OCI-LY7 (cell line): ENCODE data around the gene MACO1. TPM values are rescaled to one million over a fixed set of nuclear protein-coding genes. Genes with fewer than 3 reads are reported as not detected.

ENCODE experiments used
- BruUV-seq: library from RNA; stranded (reverse); fragments of 400-500 nt; replicated peaks from 2 replicates; lab custom pipeline; 2021; lab: Mats Ljungman, UMichigan
- CTCF ChIA-PET: fragments of 300-600 bp; sonication (Branson Sonifier 250); formaldehyde crosslinking; loops from one replicate; lab custom pipeline; 2022; ENCODE audit warnings: antibody characterized with exemption; ENCODE audit not compliant: unreplicated experiment; lab: Charles Lee
- POLR2A ChIA-PET: fragments of 300-600 bp; sonication (Branson Sonifier 250); formaldehyde crosslinking; loops from one replicate; lab custom pipeline; 2022; ENCODE audit warnings: antibody characterized with exemption; lab: Charles Lee
- DNase-seq: peaks from one replicate; pipeline ENCODE4 v3.0.0-alpha.2; 2015; ENCODE audit warnings: low spot score
- H2AFZ ChIP-seq: fragments of 200-600 bp; sonication (generic), shearing (Covaris generic); 2 replicates; pipeline ENCODE4 v1.6.1; 2014; ENCODE audit warnings: mild to moderate bottlenecking, antibody characterized with exemption, low read length, moderate library complexity
- H3K27ac ChIP-seq: fragments of 200-600 bp; sonication (generic); 2 replicates; pipeline ENCODE4 v1.5.1; 2014; ENCODE audit warnings: mixed run types, low read depth, mild to moderate bottlenecking, moderate library complexity, low read length, inconsistent platforms; ENCODE audit not compliant: poor library complexity, severe bottlenecking
- H3K36me3 ChIP-seq: fragments of 200-600 bp; sonication (generic); 2 replicates; pipeline ENCODE4 v1.6.1; 2014; ENCODE audit warnings: mild to moderate bottlenecking, antibody characterized with exemption, low read length, moderate library complexity, mixed read lengths; ENCODE audit not compliant: insufficient read depth
- H3K4me1 ChIP-seq: fragments of 200-600 bp; sonication (generic); 2 replicates; pipeline ENCODE4 v1.5.1; 2014; ENCODE audit warnings: mild to moderate bottlenecking, low read length; ENCODE audit not compliant: insufficient read depth, poor library complexity, severe bottlenecking
- H3K4me2 ChIP-seq: fragments of 200-600 bp; sonication (generic); 2 replicates; pipeline ENCODE4 v1.6.1; 2014; ENCODE audit warnings: mild to moderate bottlenecking, low read length
- H3K4me3 ChIP-seq: fragments of 200-600 bp; sonication (generic); 2 replicates; pipeline ENCODE4 v1.5.1; 2014; ENCODE audit warnings: mild to moderate bottlenecking, low read depth, low read length; ENCODE audit not compliant: poor library complexity, severe bottlenecking
- H3K79me2 ChIP-seq: fragments of 200-600 bp; sonication (generic); 2 replicates; pipeline ENCODE4 v1.6.1; 2016; ENCODE audit warnings: low read depth, mild to moderate bottlenecking, low read length, moderate library complexity, mixed read lengths; ENCODE audit not compliant: insufficient read depth
- H3K9me2 ChIP-seq: fragments of 200-600 bp; sonication (generic); 2 replicates; pipeline ENCODE4 v1.6.1; 2016; ENCODE audit warnings: mild to moderate bottlenecking, low read length, mixed read lengths; ENCODE audit not compliant: insufficient read depth
- H3K9me3 ChIP-seq: fragments of 200-600 bp; sonication (generic); 2 replicates; pipeline ENCODE4 v1.6.1; 2014; ENCODE audit warnings: mild to moderate bottlenecking, mixed run types, low read length, mixed read lengths
- H4K20me1 ChIP-seq: fragments of 200-600 bp; sonication (generic); 2 replicates; pipeline ENCODE4 v1.6.1; 2014; ENCODE audit warnings: mild to moderate bottlenecking, antibody characterized with exemption, low read length, moderate library complexity, mixed read lengths; ENCODE audit not compliant: insufficient read depth
- EZH2phosphoT487 ChIP-seq: fragments of 200-600 bp; sonication (generic); IDR thresholded peaks from 2 replicates; pipeline ENCODE4 v1.6.1; 2018; ENCODE audit warnings: low read depth, borderline replicate concordance, mild to moderate bottlenecking, mixed run types, antibody characterized with exemption, low read length, moderate library complexity, mixed read lengths
- intact Hi-C: fragments of 100-400 bp; cut with micrococcal nuclease; formaldehyde crosslinking; loops from one replicate; pipeline ENCODE4 v1.10.0; 2022; ENCODE audit not compliant: unreplicated experiment
- total RNA-seq, 2 experiments: library from RNA; depleted of rRNA in 1 of 2; stranded (reverse); fragments of >200 nt in 1 of 2; shearing (Covaris generic) in 1 of 2; gene quantifications; 2 replicates each; pipeline ENCODE4 v1.2.3, GENCODE V29; 2014 to 2022
- TF ChIP-seq, protein P1 (sequence below): fragments of 200-600 bp; sonication (generic); conservative IDR thresholded peaks from 2 replicates; pipeline ENCODE4 v1.5.1; 2014; ENCODE audit warnings: mild to moderate bottlenecking, antibody characterized with exemption, low read length, moderate library complexity, mixed read lengths

Gene MACO1
- total RNA-seq, 2 experiments from 2014 or later: 11.8 to 18.6 TPM

- Histone ChIP-seq H3K27ac (no peak overlapping the region), H2AFZ (no peak overlapping the region)
Measured at GRCh38 chr1:25546193-25546592, 115.5 kb downstream of the MACO1 start.

GRCh38 chr1:25548601-25549000 lies 117.9 kb downstream of the MACO1 start:
- Histone ChIP-seq H3K4me2 (peak overlapping the region; percentile 64), H3K79me2 (peaks cover 21% of the 10 kb centered on the region; the same call in 1 of the 2 replicates), H3K27ac (peak overlapping the region; percentile 90), H3K9me3 (no peaks in the 10 kb centered on the region), H2AFZ (peak overlapping the region; percentile 5; the same call in 1 of the 2 replicates), H3K36me3 (no peaks in the 10 kb centered on the region), H3K9me2 (no peaks in the 10 kb centered on the region), H3K4me3 (peak overlapping the region; percentile 38), H3K4me1 (peaks cover 78% of the 10 kb centered on the region), H4K20me1 (no peaks in the 10 kb centered on the region)
- no peak for TF ChIP-seq EZH2phosphoT487
- TF ChIP-seq, protein P1, sequence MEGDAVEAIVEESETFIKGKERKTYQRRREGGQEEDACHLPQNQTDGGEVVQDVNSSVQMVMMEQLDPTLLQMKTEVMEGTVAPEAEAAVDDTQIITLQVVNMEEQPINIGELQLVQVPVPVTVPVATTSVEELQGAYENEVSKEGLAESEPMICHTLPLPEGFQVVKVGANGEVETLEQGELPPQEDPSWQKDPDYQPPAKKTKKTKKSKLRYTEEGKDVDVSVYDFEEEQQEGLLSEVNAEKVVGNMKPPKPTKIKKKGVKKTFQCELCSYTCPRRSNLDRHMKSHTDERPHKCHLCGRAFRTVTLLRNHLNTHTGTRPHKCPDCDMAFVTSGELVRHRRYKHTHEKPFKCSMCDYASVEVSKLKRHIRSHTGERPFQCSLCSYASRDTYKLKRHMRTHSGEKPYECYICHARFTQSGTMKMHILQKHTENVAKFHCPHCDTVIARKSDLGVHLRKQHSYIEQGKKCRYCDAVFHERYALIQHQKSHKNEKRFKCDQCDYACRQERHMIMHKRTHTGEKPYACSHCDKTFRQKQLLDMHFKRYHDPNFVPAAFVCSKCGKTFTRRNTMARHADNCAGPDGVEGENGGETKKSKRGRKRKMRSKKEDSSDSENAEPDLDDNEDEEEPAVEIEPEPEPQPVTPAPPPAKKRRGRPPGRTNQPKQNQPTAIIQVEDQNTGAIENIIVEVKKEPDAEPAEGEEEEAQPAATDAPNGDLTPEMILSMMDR: no peak
- intact Hi-C loops: no loop called here
- BruUV-seq: no TSS peak
- ChIA-PET CTCF (interaction anchor here (0.6 to 3.3 kb wide), 4 partner anchors 10 to 417 kb away, joined by 3 to 23 read pairs (median 4); no protein-coding TSS in a partner anchor), POLR2A (interaction anchor here (0.7 to 7.0 kb wide), 8 partner anchors 13 to 1567 kb away, joined by 3 to 51 read pairs (median 3); no protein-coding TSS in a partner anchor)
- peak; percentile 17 for DNase-seq

More at GRCh38 chr1:25546193-25546592, 115.5 kb downstream of the MACO1 start:
- intact Hi-C loops: loop anchor here (1.0 kb wide), 1 partner anchor 17 kb away; no protein-coding TSS in a partner anchor
- Histone ChIP-seq H4K20me1 (no peaks in the 10 kb centered on the region), H3K9me3 (no peaks in the 10 kb centered on the region), H3K4me2 (peak overlapping the region; percentile 80), H3K79me2 (peaks cover 17% of the 10 kb centered on the region; the same call in 1 of the 2 replicates), H3K9me2 (no peaks in the 10 kb centered on the region), H3K36me3 (no peaks in the 10 kb centered on the region), H3K4me1 (peaks cover 62% of the 10 kb centered on the region), H3K4me3 (no peak overlapping the region)
- CTCF ChIA-PET: no interaction called here
- no peak for DNase-seq
- TF ChIP-seq, protein P1: no peak
- no peak for TF ChIP-seq EZH2phosphoT487
- POLR2A ChIA-PET: interaction anchor here (0.7 to 7.0 kb wide), 2 partner anchors 20 to 1914 kb away, joined by 4 to 51 read pairs; no protein-coding TSS in a partner anchor
- BruUV-seq: no TSS peak
